IMR-90 (cell line): ENCODE data around the gene GABRB2. TPM values are rescaled to one million over a fixed set of nuclear protein-coding genes. Genes with fewer than 3 reads are reported as not detected.

Experiments used
- ATAC-seq: fragments of 200-7000 bp; cut with Tn5 transposase; 2 replicates; pipeline ENCODE4 v1.9.1; 2020; ENCODE audit warnings: low read depth, mild to moderate bottlenecking, moderate library complexity
- BruUV-seq: library from RNA; stranded (reverse); fragments of 400-500 nt; replicated peaks from 2 replicates; lab custom pipeline; 2021; lab: Mats Ljungman, UMichigan
- CTCF ChIA-PET: fragments of 300-600 bp; formaldehyde crosslinking; extraction: SDS; loops from one replicate; lab custom pipeline; 2021; ENCODE audit warnings: antibody characterized with exemption; lab: Yijun Ruan, JAX
- POLR2A ChIA-PET: fragments of 300-600 bp; sonication (Branson Sonifier 250); formaldehyde crosslinking; loops from one replicate; lab custom pipeline; 2022; ENCODE audit warnings: antibody characterized with exemption; ENCODE audit not compliant: unreplicated experiment; lab: Charles Lee
- DNase-seq: peaks from one replicate; pipeline ENCODE4 v3.0.0; 2013
- H2AFZ ChIP-seq: replicated peaks from 2 replicates; pipeline ENCODE3; 2013; ENCODE audit warnings: low read length, mild to moderate bottlenecking; ENCODE audit not compliant: poor library complexity
- H2AK5ac ChIP-seq: 2 replicates; pipeline ENCODE4 v1.6.1; 2013; ENCODE audit warnings: low read depth, low read length, inconsistent platforms
- H2AK9ac ChIP-seq: replicated peaks from 2 replicates; pipeline ENCODE3; 2013; ENCODE audit warnings: mild to moderate bottlenecking, low read depth, low read length, moderate library complexity; ENCODE audit not compliant: poor library complexity
- H2BK120ac ChIP-seq: 2 replicates; pipeline ENCODE4 v1.6.1; 2013; ENCODE audit warnings: low read depth, low read length, inconsistent platforms
- H2BK15ac ChIP-seq: 3 replicates; pipeline ENCODE4 v1.6.1; 2013; ENCODE audit warnings: low read depth, low read length, inconsistent platforms
- H2BK20ac ChIP-seq: 2 replicates; pipeline ENCODE4 v1.6.1; 2013; ENCODE audit warnings: low read depth, mild to moderate bottlenecking, inconsistent platforms, low read length, moderate library complexity
- H2BK5ac ChIP-seq: 2 replicates; pipeline ENCODE4 v1.6.1; 2013; ENCODE audit warnings: mild to moderate bottlenecking, low read depth, low read length, inconsistent platforms; ENCODE audit not compliant: poor library complexity, severe bottlenecking
- H3K14ac ChIP-seq: replicated peaks from 2 replicates; pipeline ENCODE4 v1.6.1; 2013; ENCODE audit warnings: low read depth, low read length, inconsistent platforms
- H3K18ac ChIP-seq: 2 replicates; pipeline ENCODE4 v1.6.1; 2013; ENCODE audit warnings: low read depth, low read length, control low read depth
- H3K23ac ChIP-seq: 2 replicates; pipeline ENCODE4 v1.6.1; 2013; ENCODE audit warnings: low read depth, low read length, inconsistent platforms
- H3K27ac ChIP-seq: 2 replicates; pipeline ENCODE4 v1.5.1; 2013; ENCODE audit warnings: mild to moderate bottlenecking, control low read depth, low read length; ENCODE audit not compliant: insufficient read depth
- H3K27me3 ChIP-seq: 2 replicates; pipeline ENCODE4 v1.6.1; 2013; ENCODE audit warnings: low read length; ENCODE audit not compliant: control insufficient read depth, insufficient read depth
- H3K36me3 ChIP-seq: 2 replicates; pipeline ENCODE4 v1.6.1; 2013; ENCODE audit warnings: low read length, mixed read lengths; ENCODE audit not compliant: control insufficient read depth, insufficient read depth
- H3K4ac ChIP-seq: 2 replicates; pipeline ENCODE4 v1.6.1; 2013; ENCODE audit warnings: low read depth, low read length, inconsistent platforms
- H3K4me1 ChIP-seq: 2 replicates; pipeline ENCODE4 v1.6.1; 2013; ENCODE audit warnings: low read length, mixed read lengths; ENCODE audit not compliant: control insufficient read depth, insufficient read depth
- H3K4me2 ChIP-seq: 2 replicates; pipeline ENCODE4 v1.6.1; 2013; ENCODE audit warnings: low read depth, mild to moderate bottlenecking, control low read depth, low read length, moderate library complexity
- H3K4me3 ChIP-seq: 2 replicates; pipeline ENCODE4 v1.5.1; 2013; ENCODE audit warnings: low read depth, mild to moderate bottlenecking, control low read depth, low read length, moderate library complexity; ENCODE audit not compliant: insufficient read depth
- H3K56ac ChIP-seq: 2 replicates; pipeline ENCODE4 v1.6.1; 2013; ENCODE audit warnings: low read length, inconsistent platforms; ENCODE audit not compliant: insufficient read depth; ENCODE audit errors: extremely low read depth
- H3K79me1 ChIP-seq, 2 experiments: 2 replicates each; pipeline ENCODE4 v1.6.1; 2013; ENCODE audit warnings: low read length in 2 of 2, inconsistent platforms in 1 of 2, low read depth in 1 of 2
- H3K9ac ChIP-seq: 2 replicates; pipeline ENCODE4 v1.6.1; 2013; ENCODE audit warnings: low read depth, low read length, control low read depth
- H3K9me1 ChIP-seq: 2 replicates; pipeline ENCODE4 v1.6.1; 2013; ENCODE audit warnings: low read length, inconsistent platforms; ENCODE audit not compliant: insufficient read depth
- H3K9me3 ChIP-seq: 2 replicates; pipeline ENCODE4 v1.6.1; 2013; ENCODE audit warnings: low read length; ENCODE audit not compliant: control insufficient read depth, insufficient read depth
- H4K20me1 ChIP-seq: 2 replicates; pipeline ENCODE4 v1.6.1; 2013; ENCODE audit warnings: low read length, inconsistent platforms; ENCODE audit not compliant: insufficient read depth
- H4K5ac ChIP-seq: 2 replicates; pipeline ENCODE4 v1.6.1; 2013; ENCODE audit warnings: mild to moderate bottlenecking, low read depth, low read length, control low read depth
- H4K8ac ChIP-seq, 2 experiments: 2 replicates each; pipeline ENCODE4 v1.6.1; 2013; ENCODE audit warnings: low read depth in 2 of 2, low read length in 2 of 2, control low read depth in 1 of 2, inconsistent platforms in 1 of 2
- H4K91ac ChIP-seq: 2 replicates; pipeline ENCODE4 v1.6.1; 2013; ENCODE audit warnings: low read depth, low read length, inconsistent platforms; ENCODE audit not compliant: insufficient read depth
- BHLHE40 ChIP-seq: fragments of 150-350 bp; IDR thresholded peaks from 2 replicates; pipeline ENCODE4 v1.6.1; 2016; ENCODE audit warnings: mild to moderate bottlenecking, low read depth, low read length
- CEBPB ChIP-seq: IDR thresholded peaks from 2 replicates; pipeline ENCODE4 v1.6.1; 2012; ENCODE audit warnings: low read depth, low read length, improper control_type of control experiment
- CHD1 ChIP-seq: IDR thresholded peaks from 2 replicates; pipeline ENCODE4 v1.6.1; 2012; ENCODE audit warnings: low read depth, low read length, improper control_type of control experiment
- MAFK ChIP-seq: IDR thresholded peaks from 2 replicates; pipeline ENCODE4 v1.6.1; 2012; ENCODE audit warnings: low read depth, low read length, improper control_type of control experiment
- MXI1 ChIP-seq: IDR thresholded peaks from 2 replicates; pipeline ENCODE4 v1.6.1; 2012; ENCODE audit warnings: low read depth, mild to moderate bottlenecking, low read length, moderate library complexity, borderline replicate concordance
- NFE2L2 ChIP-seq: fragments of 150-350 bp; IDR thresholded peaks from 2 replicates; pipeline ENCODE4 v1.6.1; 2016; ENCODE audit warnings: low read depth, mild to moderate bottlenecking, low read length
- POLR2A ChIP-seq: IDR thresholded peaks from 2 replicates; pipeline ENCODE4 v1.6.1; 2012; ENCODE audit warnings: mild to moderate bottlenecking, low read depth, low read length
- RAD21 ChIP-seq: IDR thresholded peaks from 2 replicates; pipeline ENCODE4 v1.6.1; 2012; ENCODE audit warnings: low read length, improper control_type of control experiment
- RFX5 ChIP-seq: IDR thresholded peaks from 2 replicates; pipeline ENCODE4 v1.8.0; 2012; ENCODE audit warnings: low read depth, mild to moderate bottlenecking, low read length, moderate library complexity
- SMC3 ChIP-seq: fragments of 150-350 bp; IDR thresholded peaks from 2 replicates; pipeline ENCODE4 v1.6.1; 2016; ENCODE audit warnings: low read depth, mild to moderate bottlenecking, antibody characterized with exemption, low read length, moderate library complexity
- WGBS, 2 experiments: methylation state at CpG; one replicate each; pipeline versions ENCODE4 v1.1.5 to v1.1.7; 2013; ENCODE audit warnings: missing lambda C conversion rate in 2 of 2; ENCODE audit not compliant: insufficient read length in 1 of 2; ENCODE audit errors: extremely low coverage in 2 of 2; 5-methylcytosine and 5-hydroxymethylcytosine counted together
- dilution Hi-C: fragments of 300-500 bp; cut with HindIII; formaldehyde crosslinking; loops from one replicate; pipeline ENCODE4 v1.14.3; 2018; ENCODE audit warnings: low sequenced_read_pairs; ENCODE audit not compliant: unreplicated experiment
- in situ Hi-C: fragments of 300-500 bp; cut with MboI; formaldehyde crosslinking; loops from 3 replicates; pipeline ENCODE4 v1.14.3; 2019; ENCODE audit warnings: low sequenced_read_pairs, inconsistent platforms, mixed read lengths
- intact Hi-C: fragments of 100-400 bp; cut with micrococcal nuclease; formaldehyde crosslinking; loops from 2 replicates; pipeline ENCODE4 v1.10.0; 2022
- polyA plus RNA-seq, 3 experiments: library from polyadenylated mRNA; depleted of rRNA; stranded (reverse); fragments of >200 nt; gene quantifications; 2 replicates each; pipeline ENCODE4 v1.2.3, GENCODE V29; 2012; ENCODE audit warnings: low replicate concordance in 1 of 3
- total RNA-seq: library from RNA; depleted of rRNA; stranded (reverse); fragments of >200 nt; gene quantifications from 2 replicates; pipeline ENCODE4 v1.2.3, GENCODE V29; 2012
- TF ChIP-seq, protein P1 (sequence below): conservative IDR thresholded peaks from 2 replicates; pipeline ENCODE4 v1.5.1; 2012; ENCODE audit warnings: mild to moderate bottlenecking, low read depth, low read length, improper control_type of control experiment
- TF ChIP-seq, protein P2 (sequence below): fragments of 150-350 bp; IDR thresholded peaks from 2 replicates; pipeline ENCODE4 v1.6.1; 2017; ENCODE audit warnings: mild to moderate bottlenecking, antibody characterized with exemption, low read length, low read depth

The GABRB2 gene
- total and polyA plus RNA-seq, 2 of the 4 experiments (the other 2 are of a cell fraction) = not detected

DNA sequence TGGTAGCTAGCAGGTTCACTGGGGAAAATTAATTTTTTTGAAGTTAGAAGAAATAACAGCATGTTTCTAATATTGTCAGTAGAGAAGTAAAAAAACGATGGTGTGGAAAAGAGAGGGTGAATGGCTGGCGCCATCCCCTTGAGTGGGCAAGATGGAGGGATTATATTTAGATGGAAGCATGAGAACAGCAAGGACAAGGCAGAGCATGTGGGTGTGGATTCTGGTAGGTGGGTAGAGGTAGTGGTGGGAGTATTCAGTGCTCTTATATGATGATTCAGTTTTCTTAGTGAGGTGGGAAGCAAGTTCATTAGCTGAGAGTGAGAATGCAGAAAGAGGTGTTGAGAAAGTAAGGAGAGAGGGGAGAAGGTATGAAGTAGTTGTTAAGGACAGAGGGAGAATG, 188.1 kb downstream of the GABRB2 start:
- no peak overlapping the region for H3K23ac ChIP-seq
- no TSS peak for BruUV-seq
- no peak overlapping the region for H3K4me2 ChIP-seq
- no peak overlapping the region for H3K18ac ChIP-seq
- ChIA-PET CTCF (no interaction called here), POLR2A (no interaction called here)
- no peak overlapping the region for H3K56ac ChIP-seq
- no peaks in the 10 kb centered on the region for H3K36me3 ChIP-seq
- no peak overlapping the region for H2BK120ac ChIP-seq
- DNase-seq (no peak), ATAC-seq (no peak)
- no peak overlapping the region for H4K5ac ChIP-seq
- no peak overlapping the region for H3K27ac ChIP-seq
- in situ Hi-C loops = no loop called here
- dilution Hi-C loops = no loop called here
- no peak overlapping the region for H2AFZ ChIP-seq
- H2BK5ac ChIP-seq = no peak overlapping the region
- no peak overlapping the region for H2BK20ac ChIP-seq
- WGBS, 2 experiments = 0 to 100% methylated on average over 1 of the region's 2 CpGs
- TF ChIP-seq RFX5 = no peak
- TF ChIP-seq POLR2A = no peak
- no peak for TF ChIP-seq MAFK
- no peak for TF ChIP-seq CEBPB
- TF ChIP-seq MXI1 = no peak
- TF ChIP-seq, protein P1, sequence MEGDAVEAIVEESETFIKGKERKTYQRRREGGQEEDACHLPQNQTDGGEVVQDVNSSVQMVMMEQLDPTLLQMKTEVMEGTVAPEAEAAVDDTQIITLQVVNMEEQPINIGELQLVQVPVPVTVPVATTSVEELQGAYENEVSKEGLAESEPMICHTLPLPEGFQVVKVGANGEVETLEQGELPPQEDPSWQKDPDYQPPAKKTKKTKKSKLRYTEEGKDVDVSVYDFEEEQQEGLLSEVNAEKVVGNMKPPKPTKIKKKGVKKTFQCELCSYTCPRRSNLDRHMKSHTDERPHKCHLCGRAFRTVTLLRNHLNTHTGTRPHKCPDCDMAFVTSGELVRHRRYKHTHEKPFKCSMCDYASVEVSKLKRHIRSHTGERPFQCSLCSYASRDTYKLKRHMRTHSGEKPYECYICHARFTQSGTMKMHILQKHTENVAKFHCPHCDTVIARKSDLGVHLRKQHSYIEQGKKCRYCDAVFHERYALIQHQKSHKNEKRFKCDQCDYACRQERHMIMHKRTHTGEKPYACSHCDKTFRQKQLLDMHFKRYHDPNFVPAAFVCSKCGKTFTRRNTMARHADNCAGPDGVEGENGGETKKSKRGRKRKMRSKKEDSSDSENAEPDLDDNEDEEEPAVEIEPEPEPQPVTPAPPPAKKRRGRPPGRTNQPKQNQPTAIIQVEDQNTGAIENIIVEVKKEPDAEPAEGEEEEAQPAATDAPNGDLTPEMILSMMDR = no peak
- TF ChIP-seq SMC3 = no peak
- TF ChIP-seq, protein P2, sequence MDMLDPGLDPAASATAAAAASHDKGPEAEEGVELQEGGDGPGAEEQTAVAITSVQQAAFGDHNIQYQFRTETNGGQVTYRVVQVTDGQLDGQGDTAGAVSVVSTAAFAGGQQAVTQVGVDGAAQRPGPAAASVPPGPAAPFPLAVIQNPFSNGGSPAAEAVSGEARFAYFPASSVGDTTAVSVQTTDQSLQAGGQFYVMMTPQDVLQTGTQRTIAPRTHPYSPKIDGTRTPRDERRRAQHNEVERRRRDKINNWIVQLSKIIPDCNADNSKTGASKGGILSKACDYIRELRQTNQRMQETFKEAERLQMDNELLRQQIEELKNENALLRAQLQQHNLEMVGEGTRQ = no peak
- no peak for TF ChIP-seq RAD21
- no peak for TF ChIP-seq BHLHE40
- no peak for TF ChIP-seq NFE2L2
- no peak for TF ChIP-seq CHD1
- no peak overlapping the region for H2AK5ac ChIP-seq
- H4K91ac ChIP-seq = no peak overlapping the region
- H3K4me3 ChIP-seq = no peak overlapping the region
- no peaks in the 10 kb centered on the region for H3K27me3 ChIP-seq
- H3K9me3 ChIP-seq = peaks cover 4% of the 10 kb centered on the region; the same call in 1 of the 2 replicates
- no peaks in the 10 kb centered on the region for H4K20me1 ChIP-seq
- H3K4ac ChIP-seq = no peak overlapping the region
- H3K9me1 ChIP-seq = no peaks in the 10 kb centered on the region
- no peak overlapping the region for H2AK9ac ChIP-seq
- no peak overlapping the region for H3K14ac ChIP-seq
- intact Hi-C loops = no loop called here
- H3K4me1 ChIP-seq = no peaks in the 10 kb centered on the region
- no peak overlapping the region for H3K9ac ChIP-seq
- no peaks in the 10 kb centered on the region for H3K79me1 ChIP-seq
- H4K8ac ChIP-seq = no peak overlapping the region
- H2BK15ac ChIP-seq = no peak overlapping the region
